Measurements from ENCODE around the gene ANKMY1.
A peak's percentile ranks its signal among the peaks of the same experiment; 100 is the strongest.

The ANKMY1 gene

DNA sequence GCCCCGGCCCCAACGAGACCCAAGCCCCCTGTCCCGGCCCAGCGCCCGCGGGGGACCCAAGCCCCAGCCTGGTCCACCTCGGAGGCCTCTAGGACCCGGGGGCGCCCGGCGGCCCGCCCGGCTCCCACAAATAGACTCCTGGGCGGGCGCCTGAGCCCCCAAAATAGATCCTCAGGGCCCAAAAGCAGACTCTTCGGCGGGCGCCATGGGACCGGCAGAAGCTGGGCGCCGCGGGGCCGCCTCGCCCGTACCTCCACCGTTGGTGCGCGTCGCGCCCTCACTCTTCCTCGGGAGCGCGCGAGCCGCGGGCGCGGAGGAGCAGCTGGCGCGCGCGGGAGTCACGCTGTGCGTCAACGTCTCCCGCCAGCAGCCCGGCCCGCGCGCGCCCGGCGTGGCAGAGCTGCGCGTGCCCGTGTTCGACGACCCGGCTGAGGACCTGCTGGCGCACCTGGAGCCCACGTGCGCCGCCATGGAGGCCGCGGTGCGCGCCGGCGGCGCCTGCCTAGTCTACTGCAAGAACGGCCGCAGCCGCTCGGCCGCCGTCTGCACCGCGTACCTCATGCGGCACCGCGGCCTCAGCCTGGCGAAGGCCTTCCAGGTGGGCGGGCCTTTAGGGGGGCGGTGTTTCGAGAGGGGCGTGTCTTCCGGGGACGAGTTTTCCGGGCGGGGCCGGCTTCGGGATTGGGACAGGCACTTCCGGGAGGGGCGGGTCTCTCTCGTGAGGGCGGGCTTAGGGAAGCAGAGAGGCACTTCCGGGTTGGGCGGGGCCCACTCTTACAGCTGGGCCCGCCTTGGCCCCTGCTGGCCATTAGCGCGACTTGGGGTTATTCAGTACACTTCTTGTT, 2.9 kb upstream of the ANKMY1 start:
- H3K9ac ChIP-seq (ENCODE audit: low read length): peak overlapping the region; percentile 99
- H3K27ac ChIP-seq (ENCODE audit: low read depth, low read length): peak overlapping the region; percentile 96
- H3F3A ChIP-seq (ENCODE audit: insufficient read depth): peaks cover 24% of the 10 kb centered on the region
- H3K79me2 ChIP-seq (ENCODE audit: insufficient read depth, low read length): peaks cover 51% of the 10 kb centered on the region
- H3K4me3 ChIP-seq (ENCODE audit: insufficient read depth, low read length, poor library complexity, severe bottlenecking): peak overlapping the region; percentile 87
- H3K36me3 ChIP-seq (ENCODE audit: low read length): 0 out of 2 replicates have a peak, but pooled peaks cover 3% of the 10 kb centered on the region
- no peaks in the 10 kb centered on the region for H4K20me1 ChIP-seq (ENCODE audit: low read depth, low read length)
- H3K9me2 ChIP-seq (replicated peaks; ENCODE audit: insufficient read depth, low read length): no peaks in the 10 kb centered on the region
- no peak for TF ChIP-seq CTCF (IDR thresholded peaks at IDR 0.05; ENCODE audit: insufficient read depth, low read length, poor library complexity, severe bottlenecking)
- no peak for TF ChIP-seq EZH2phosphoT487 (conservative IDR thresholded peaks at IDR 0.05; ENCODE audit: low read length)
- no peaks in the 10 kb centered on the region for H3K9me3 ChIP-seq (ENCODE audit: insufficient read depth, low read length)
- H2AFZ ChIP-seq (ENCODE audit: low read depth, low read length, severe bottlenecking): peak overlapping the region; percentile 39
- H3K27me3 ChIP-seq (ENCODE audit: low read length): no peaks in the 10 kb centered on the region
- H3K4me2 ChIP-seq (ENCODE audit: low read depth, low read length, poor library complexity, severe bottlenecking): peak overlapping the region; percentile 93

GRCh38 chr2:240560084-240560479, 2.3 kb upstream of the ANKMY1 start, which contains the start of gene DUSP28:
Gene DUSP28 (plus strand): TSS chr2:240560357. CDS start chr2:240560685, 328 bp downstream.
- H3K27me3 ChIP-seq (ENCODE audit: low read length): no peaks in the 10 kb centered on the region
- H3K79me2 ChIP-seq (ENCODE audit: insufficient read depth, low read length): peaks cover 57% of the 10 kb centered on the region
- 0 out of 2 replicates have a peak, but pooled peaks cover 3% of the 10 kb centered on the region for H3K36me3 ChIP-seq (ENCODE audit: low read length)
- peak within 1 kb of the TSS; percentile 93 for H3K4me2 ChIP-seq (ENCODE audit: low read depth, low read length, poor library complexity, severe bottlenecking)
- H3F3A ChIP-seq (ENCODE audit: insufficient read depth): peaks cover 18% of the 10 kb centered on the region
- H3K9me3 ChIP-seq (ENCODE audit: insufficient read depth, low read length): no peaks in the 10 kb centered on the region
- no peak for TF ChIP-seq CTCF (IDR thresholded peaks at IDR 0.05; ENCODE audit: insufficient read depth, low read length, poor library complexity, severe bottlenecking)
- TF ChIP-seq EZH2phosphoT487 (conservative IDR thresholded peaks at IDR 0.05; ENCODE audit: low read length): no peak
- H3K9me2 ChIP-seq (replicated peaks; ENCODE audit: insufficient read depth, low read length): no peaks in the 10 kb centered on the region
- H3K9ac ChIP-seq (ENCODE audit: low read length): peak within 1 kb of the TSS; percentile 99
- peak within 1 kb of the TSS; percentile 96 for H3K27ac ChIP-seq (ENCODE audit: low read depth, low read length)
- peak within 1 kb of the TSS; percentile 87 for H3K4me3 ChIP-seq (ENCODE audit: insufficient read depth, low read length, poor library complexity, severe bottlenecking)
- H4K20me1 ChIP-seq (ENCODE audit: low read depth, low read length): no peaks in the 10 kb centered on the region
- peak within 1 kb of the TSS; percentile 39 for H2AFZ ChIP-seq (ENCODE audit: low read depth, low read length, severe bottlenecking)

DNA sequence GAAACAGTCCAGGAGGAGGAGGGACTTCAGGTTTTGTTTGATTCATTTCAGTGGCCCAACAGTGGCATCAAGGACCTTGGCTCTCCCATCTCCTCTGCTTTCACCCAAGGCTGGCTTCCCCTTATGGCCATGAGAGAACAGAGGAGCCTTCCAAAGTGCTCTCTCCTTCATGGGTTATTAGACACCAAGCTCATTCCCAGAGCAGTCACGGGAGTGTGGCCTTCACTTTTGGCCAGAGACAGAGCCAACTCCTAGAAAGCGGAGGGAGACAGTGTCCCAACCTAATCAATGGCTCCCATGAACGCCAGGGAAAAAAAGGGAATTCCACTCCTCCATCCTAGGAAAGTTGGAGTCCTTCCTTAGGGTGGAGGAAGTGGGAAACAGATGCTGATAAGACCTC, 1.5 kb upstream of the ANKMY1 start:
- Histone ChIP-seq H4K20me1 (ENCODE audit: low read depth, low read length) (no peaks in the 10 kb centered on the region), H3F3A (ENCODE audit: insufficient read depth) (peaks cover 12% of the 10 kb centered on the region; the same call in 1 of the 2 replicates), H3K4me2 (ENCODE audit: low read depth, low read length, poor library complexity, severe bottlenecking) (peak overlapping the region; percentile 93), H3K36me3 (ENCODE audit: low read length) (peaks cover 3% of the 10 kb centered on the region; the same call in 1 of the 2 replicates), H3K27me3 (ENCODE audit: low read length) (no peaks in the 10 kb centered on the region), H3K27ac (ENCODE audit: low read depth, low read length) (peak overlapping the region; percentile 96), H3K4me3 (ENCODE audit: insufficient read depth, low read length, poor library complexity, severe bottlenecking) (peak overlapping the region; percentile 87), H3K9ac (ENCODE audit: low read length) (peak overlapping the region; percentile 99), H3K9me3 (ENCODE audit: insufficient read depth, low read length) (no peaks in the 10 kb centered on the region), H3K9me2 (replicated peaks; ENCODE audit: insufficient read depth, low read length) (no peaks in the 10 kb centered on the region), H2AFZ (ENCODE audit: low read depth, low read length, severe bottlenecking) (no peak overlapping the region), H3K79me2 (ENCODE audit: insufficient read depth, low read length) (peaks cover 65% of the 10 kb centered on the region)
- TF ChIP-seq CTCF (IDR thresholded peaks at IDR 0.05; ENCODE audit: insufficient read depth, low read length, poor library complexity, severe bottlenecking): no peak
- TF ChIP-seq EZH2phosphoT487 (conservative IDR thresholded peaks at IDR 0.05; ENCODE audit: low read length): no peak

Data from SU-DHL-6 (cell line).